Suprapubic skin (tissue), 4 donors: ENCODE results near the gene ZMYND10.

Experiments used
- EP300 ChIP-seq: sonication (generic); formaldehyde crosslinking; IDR thresholded peaks from one replicate; pipeline ENCODE4 v1.6.1; 2017; ENCODE audit warnings: antibody characterized with exemption
- POLR2A ChIP-seq, 2 donors: fragments of 450-650 bp; IDR thresholded peaks; one replicate each; pipeline ENCODE4 v1.6.1; 2017; ENCODE audit warnings: antibody characterized with exemption in 2 of 2, mild to moderate bottlenecking in 2 of 2, moderate library complexity in 2 of 2
- POLR2AphosphoS5 ChIP-seq, 3 donors: sonication (generic); formaldehyde crosslinking; IDR thresholded peaks; one replicate each; pipeline ENCODE4 v1.6.1; 2017; ENCODE audit warnings: antibody characterized with exemption in 3 of 3
- TF ChIP-seq, protein P1 (sequence below), 2 donors: fragments of 200-600 bp in 1 of 2; fragments of 450-650 bp in 1 of 2; sonication (generic) in 1 of 2; IDR thresholded peaks; one replicate each; pipeline ENCODE4 v1.5.1; 2016 to 2019; ENCODE audit warnings: antibody characterized with exemption in 2 of 2, mild to moderate bottlenecking in 1 of 2, moderate library complexity in 1 of 2

DNA sequence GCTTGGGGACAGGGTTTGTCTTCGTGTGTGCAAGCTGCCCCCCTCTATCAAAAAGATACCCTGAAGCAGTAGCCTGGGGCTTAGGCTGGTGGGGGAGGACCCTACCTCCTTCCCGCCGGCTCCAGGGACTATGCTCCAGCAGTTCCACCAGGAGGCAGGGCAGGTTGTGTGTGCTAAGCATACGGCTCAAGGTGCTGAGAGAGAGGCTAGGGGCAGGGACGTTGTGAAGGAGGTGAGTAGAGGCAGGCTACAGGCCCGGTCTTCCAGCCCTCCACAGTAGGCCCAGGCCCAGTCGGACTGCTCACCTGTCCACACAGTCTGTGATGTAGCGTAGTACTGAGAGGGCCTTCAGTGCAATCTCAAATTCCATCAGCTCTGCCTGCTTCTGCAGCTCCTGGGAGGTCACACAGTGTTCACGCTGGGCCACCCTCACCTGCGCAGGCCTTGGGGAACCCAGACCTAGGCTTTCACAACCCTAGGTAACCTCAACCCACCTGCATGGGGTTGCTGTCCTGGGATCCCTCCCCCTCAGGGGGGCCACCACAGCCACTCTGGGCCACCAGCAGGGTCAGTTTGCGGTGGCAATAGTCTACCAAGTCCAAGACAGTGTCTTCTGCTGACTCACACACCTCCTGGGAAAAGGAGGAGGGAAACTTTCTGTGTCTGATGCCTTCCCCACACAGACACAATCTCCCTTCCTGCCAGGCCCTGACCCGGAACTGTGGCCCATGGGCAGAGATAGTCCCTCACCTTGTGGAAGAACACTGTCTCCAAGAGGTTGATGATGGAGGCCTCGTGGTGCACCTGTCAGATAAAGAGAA lies 2.5 kb downstream of the ZMYND10 start:
- TF ChIP-seq POLR2A (IDR thresholded peaks at IDR 0.05) (no peak), EP300 (no peak), POLR2AphosphoS5 (IDR thresholded peaks at IDR 0.05) (no peak)
- TF ChIP-seq, protein P1, sequence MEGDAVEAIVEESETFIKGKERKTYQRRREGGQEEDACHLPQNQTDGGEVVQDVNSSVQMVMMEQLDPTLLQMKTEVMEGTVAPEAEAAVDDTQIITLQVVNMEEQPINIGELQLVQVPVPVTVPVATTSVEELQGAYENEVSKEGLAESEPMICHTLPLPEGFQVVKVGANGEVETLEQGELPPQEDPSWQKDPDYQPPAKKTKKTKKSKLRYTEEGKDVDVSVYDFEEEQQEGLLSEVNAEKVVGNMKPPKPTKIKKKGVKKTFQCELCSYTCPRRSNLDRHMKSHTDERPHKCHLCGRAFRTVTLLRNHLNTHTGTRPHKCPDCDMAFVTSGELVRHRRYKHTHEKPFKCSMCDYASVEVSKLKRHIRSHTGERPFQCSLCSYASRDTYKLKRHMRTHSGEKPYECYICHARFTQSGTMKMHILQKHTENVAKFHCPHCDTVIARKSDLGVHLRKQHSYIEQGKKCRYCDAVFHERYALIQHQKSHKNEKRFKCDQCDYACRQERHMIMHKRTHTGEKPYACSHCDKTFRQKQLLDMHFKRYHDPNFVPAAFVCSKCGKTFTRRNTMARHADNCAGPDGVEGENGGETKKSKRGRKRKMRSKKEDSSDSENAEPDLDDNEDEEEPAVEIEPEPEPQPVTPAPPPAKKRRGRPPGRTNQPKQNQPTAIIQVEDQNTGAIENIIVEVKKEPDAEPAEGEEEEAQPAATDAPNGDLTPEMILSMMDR (IDR thresholded peaks at IDR 0.05), result no peak
